Measurements from ENCODE around the gene CDS1. TPM values are rescaled to one million over a fixed set of nuclear protein-coding genes. Genes with fewer than 3 reads are reported as not detected.
"Not testable (repeated sequence)": the region's sequence is repeated elsewhere in the genome, so short reads cannot be mapped to it uniquely, and the experiment has no call there.

CDS1 gene
- total RNA-seq, 1 donor from 2014 or later, result 40.2 TPM

DNA sequence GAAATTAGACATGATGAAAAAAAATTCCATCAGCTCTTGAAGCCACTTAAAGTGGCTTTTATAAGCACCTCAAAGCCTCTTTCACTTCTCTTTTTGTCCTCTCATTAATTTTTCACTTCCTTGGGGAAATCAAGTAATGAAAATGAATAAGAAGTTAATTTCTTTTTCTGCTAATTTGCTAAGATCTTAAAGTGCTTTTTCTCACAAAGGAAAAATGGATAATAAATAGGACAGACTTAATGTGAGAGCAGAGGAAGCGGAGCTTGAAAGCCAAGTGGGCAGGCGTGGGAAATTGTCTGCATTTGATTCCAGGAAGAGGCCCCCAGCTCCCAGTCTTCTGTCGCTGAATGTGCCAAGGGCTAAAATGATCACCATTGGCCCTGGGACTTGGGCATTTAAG, 28.6 kb downstream of the CDS1 start:
- DNase-seq (ENCODE audit: low spot score), result no peak

DNA sequence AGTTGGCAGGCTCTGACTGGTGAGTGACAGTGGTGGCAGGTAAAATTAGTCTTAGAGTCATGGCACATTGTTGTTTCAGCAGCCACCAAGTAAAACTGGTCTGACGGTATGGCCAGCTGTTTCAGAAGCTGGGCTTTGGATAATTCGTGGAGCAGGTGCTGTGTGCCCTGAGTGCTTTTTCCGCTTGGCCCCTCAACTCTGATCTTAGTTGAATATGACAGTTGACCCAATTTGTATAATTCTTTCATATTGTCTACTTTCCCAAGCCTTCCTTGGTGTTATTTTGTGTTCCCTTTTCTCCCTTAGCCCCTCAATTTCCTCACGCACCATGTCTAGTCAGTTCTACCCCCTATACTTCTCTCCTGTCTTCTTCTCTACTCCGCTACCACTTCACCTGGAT, 32.0 kb downstream of the CDS1 start:
- no peak for DNase-seq (ENCODE audit: low spot score)

DNA sequence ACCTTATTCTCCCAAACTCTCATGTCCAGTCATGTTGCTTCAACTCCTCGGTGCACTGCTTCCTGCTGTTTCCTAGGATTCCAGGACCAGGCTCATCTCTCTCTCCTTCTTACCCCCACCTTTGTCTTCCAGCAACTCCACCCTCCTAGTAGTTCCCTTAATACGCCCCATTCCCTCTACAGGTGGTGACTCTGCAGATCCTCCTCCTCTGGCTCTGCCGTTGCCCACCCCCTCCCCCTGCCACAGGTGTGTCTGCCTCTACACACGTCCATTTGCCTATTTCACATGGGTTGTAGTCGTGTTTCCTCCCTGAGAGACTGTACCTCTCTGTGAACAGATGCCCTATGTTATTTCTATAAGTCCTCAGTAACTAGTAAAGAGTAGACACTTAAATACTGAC, 32.4 kb downstream of the CDS1 start:
- no peak for DNase-seq (ENCODE audit: low spot score)

DNA sequence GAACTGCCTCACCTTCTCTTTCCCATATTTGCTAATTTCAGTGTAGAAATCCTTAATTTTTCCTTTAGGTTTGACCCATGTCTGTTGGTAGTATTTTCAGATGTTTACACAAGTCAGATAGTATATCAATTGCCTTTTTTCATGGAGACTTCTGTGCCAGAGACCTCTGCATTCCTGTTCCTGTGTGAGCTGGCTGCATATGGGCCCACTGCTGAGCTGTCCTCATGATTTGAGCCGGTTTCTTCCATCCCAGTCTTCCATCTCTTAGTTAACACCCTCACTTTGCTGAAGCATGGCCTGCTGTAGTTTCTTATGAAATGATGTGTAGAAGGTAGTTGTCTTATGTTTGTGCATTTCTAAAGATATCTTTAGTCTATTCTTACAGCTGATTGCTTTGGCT, 40.0 kb downstream of the CDS1 start:
- no peak for DNase-seq (ENCODE audit: low spot score)

DNA sequence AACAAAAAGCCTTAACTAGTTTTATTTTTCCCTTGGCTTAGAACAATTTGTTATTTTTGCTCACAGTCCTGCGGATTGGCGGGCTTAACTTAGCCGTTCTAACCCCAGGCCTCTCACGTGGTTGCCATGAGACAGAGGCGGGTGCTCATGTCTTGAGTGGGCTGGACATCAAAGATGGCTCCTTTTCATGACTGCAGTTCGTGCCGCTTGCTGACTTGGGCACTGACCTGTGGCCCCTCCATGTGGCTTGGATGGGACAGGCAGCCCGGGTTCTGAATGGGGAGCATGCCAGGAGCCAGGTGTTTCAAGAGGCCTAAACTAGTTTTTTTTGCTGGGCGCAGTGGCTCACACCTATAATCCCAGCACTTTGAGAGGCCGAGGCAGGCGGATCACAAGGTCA, 40.7 kb downstream of the CDS1 start:
- no peak for DNase-seq (ENCODE audit: low spot score)

DNA sequence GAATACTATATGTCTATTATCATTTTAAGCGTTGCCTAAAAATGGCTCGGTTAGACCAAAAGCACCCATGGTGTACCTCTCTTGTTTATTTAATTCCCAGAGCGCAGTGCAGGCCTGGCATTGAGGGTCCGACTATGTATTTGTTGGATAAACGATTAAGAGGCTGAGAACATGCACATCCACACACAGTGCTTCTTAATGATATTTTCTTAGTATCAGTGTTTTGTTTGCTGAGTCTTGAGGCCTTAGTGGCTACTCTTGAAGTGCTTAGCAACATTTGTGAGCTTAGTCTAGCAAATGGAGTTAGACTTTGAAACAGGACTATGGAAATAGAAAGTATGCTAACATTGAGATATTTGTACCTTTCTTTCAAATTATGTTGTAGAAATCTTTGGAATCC, 43.7 kb downstream of the CDS1 start:
- DNase-seq (ENCODE audit: low spot score), result no peak

GRCh38 chr4:84631573-84631972, 48.6 kb downstream of the CDS1 start:
- DNase-seq (ENCODE audit: low spot score), result no peak

- DNase-seq (ENCODE audit: low spot score), result no peak
These were observed 49.2 kb downstream of the CDS1 start for GRCh38 chr4:84632092-84632491.

- DNase-seq (ENCODE audit: low spot score), result no peak
These were observed 52.0 kb downstream of the CDS1 start for GRCh38 chr4:84634961-84635360.

DNA sequence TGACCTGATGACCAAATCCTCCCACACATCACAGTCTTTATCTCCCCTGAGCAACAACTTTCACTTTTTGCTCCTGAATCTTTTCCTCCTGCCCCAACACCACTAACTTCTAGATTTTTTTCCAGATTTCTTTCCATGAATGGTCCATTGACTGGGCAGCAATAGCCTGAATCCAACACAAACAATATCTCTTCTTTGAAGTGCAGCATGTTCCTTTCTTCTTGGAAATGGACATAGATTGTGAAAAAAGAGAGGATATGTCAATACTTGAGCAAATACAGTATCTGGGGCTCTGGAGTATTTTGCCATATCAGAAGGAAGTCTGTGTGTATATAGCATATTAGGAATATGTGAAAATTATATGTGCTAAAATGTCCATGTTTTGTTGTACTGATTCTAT, 55.2 kb downstream of the CDS1 start:
- DNase-seq (ENCODE audit: low spot score), result no peak

DNA sequence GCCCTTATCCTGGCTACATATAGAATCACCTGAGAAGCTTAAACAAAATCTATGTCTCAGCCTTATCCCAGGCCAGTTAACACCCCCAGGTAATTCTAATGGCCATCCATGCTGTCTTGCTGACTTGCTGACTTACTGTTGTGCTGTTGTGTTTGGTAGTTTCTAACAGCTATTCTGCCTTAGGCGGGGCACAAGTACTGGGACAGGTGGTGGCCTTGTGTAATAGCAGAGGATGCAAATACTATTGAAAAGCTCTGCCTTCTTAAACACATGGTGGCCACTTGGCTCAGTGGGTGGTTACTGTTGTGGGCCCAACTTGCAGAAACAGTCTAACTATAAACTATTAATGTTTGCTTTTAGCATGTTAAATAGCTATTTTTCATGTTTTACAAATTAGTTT, 56.2 kb downstream of the CDS1 start:
- DNase-seq (ENCODE audit: low spot score), result no peak

- DNase-seq (ENCODE audit: low spot score), result no peak
These were observed 61.2 kb downstream of the CDS1 start for GRCh38 chr4:84644087-84644486.

- peak; percentile 21 for DNase-seq (ENCODE audit: low spot score)
These were observed 64.5 kb downstream of the CDS1 start for GRCh38 chr4:84647312-84647884.

GRCh38 chr4:84648178-84648577, 65.3 kb downstream of the CDS1 start:
- DNase-seq (ENCODE audit: low spot score), result no peak

DNA sequence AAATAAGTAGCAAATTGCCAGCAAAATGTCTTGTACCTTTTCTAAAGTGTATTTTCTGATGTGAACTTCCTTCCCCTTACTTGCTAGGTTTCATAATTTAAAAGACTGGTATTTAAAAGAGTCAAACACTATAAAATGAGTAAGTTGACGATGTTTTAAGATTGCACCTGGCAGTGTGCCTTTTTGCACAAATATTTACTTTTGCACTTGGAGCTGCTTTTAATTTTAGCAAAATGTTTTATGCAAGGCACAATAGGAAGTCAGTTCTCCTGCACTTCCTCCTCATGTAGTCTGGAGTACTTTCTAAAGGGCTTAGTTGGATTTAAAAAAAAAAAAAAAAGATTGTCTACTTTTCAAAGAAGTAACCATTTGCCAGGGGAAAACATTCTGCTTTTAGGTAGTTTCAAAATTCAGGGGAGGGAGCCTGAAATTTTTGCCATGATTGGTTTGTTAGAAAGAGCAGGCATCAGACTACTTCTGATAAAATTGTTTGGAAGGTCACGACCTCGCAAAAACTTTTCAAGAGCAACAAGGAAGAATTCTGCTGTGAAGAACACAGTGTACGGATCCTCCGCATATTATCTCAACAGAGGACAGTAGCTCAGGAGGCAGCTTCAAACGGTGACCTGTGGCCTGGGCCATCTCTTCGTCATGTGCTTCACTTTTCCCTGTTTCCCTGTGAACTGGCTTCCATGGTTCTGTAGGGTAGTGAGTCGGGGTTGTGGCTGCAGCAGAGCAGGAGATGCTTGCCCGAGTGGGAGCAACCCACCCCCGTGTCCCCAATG, 66.1 kb downstream of the CDS1 start:
- DNase-seq (ENCODE audit: low spot score), result no peak

DNA sequence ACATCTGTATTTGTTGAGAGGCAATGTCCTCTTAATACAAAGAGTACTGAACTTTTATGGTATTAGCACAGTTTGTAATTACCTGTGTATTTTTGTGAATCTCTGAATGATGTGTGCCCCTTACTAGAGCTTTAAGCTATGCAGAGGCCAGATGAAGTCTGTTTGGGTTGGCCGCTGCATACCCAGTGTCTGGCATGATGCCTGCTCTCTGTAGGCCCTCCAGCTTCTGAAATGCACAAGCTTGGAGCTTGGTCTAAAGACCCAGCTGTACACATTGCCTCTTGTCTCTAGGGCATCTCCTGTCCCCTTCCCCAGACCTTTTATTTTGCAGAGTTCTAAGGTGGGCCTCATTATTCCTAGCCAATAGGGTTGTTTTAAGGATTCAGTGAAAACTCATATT, 68.6 kb downstream of the CDS1 start:
- no peak for DNase-seq (ENCODE audit: low spot score)

GRCh38 chr4:84652478-84652877, 69.6 kb downstream of the CDS1 start:
- DNase-seq (ENCODE audit: low spot score), result no peak

DNA sequence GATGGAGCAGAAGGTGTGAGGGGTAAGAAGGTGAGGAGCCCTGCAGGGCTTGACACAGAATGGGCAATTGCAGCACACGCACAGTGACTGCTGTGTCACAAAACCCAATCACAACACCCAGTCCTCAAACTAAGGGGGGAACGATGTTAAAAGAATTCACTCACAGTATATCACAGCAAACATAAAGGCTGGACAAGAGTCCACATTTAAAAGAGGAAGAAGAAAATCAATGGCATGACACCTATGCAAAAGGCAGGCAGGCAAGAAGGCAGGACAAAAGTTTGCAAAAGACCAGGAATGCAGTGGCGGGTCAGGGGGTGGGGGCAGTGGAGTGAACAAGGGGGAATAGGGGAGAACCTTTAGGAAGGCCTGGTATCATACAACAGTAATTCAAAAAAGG, 77.7 kb downstream of the CDS1 start:
- no peak for DNase-seq (ENCODE audit: low spot score)

GRCh38 chr4:84661191-84661939, 78.4 kb downstream of the CDS1 start:
- DNase-seq (ENCODE audit: low spot score), result no peak

GRCh38 chr4:84664767-84665166, 81.8 kb downstream of the CDS1 start:
- not testable (repeated sequence) for DNase-seq (ENCODE audit: low spot score)

- DNase-seq (ENCODE audit: low spot score), result no peak
These were observed 83.5 kb downstream of the CDS1 start for GRCh38 chr4:84666439-84666838.

DNA sequence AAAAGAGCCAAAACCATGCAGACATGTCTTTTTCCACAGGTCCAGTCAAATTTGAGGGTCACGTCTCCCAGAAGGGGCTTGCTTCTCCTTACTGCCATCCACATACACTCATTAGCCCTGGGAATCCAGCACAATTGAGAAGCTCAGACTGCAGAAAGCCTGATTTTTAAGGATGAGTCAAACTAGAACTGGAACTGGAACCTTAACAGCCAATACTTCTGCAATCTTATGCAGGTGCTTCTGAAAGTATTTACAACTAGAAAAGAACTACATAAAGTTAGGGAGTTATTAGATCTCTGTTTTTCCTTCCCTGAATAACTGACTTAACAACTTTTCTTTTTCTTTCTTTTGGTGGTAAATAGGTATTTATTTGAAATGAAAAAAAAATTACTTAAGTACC, 86.3 kb downstream of the CDS1 start:
- DNase-seq (ENCODE audit: low spot score), result no peak

DNA sequence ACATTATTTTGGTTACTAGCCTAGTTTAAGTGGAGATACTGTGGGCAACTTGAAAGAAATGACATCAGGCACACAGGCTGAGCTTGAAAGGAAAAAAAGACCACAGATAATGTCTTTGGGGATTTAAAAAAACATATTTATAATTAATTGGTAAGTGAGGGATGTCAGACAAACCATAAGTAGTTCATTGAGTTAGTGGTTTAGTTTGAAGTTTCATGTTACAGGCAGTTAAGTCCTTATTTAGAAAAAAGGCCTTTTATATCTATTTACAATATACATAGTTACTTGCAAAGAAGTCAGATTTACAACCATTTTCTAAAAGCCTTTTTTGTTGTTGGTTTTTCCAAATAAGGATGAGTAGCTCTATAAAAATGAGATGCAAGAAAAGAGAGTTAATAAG, 89.2 kb downstream of the CDS1 start:
- DNase-seq (ENCODE audit: low spot score), result no peak
